T-helper 2 cell treated with Interferon-gamma antibody and Interleukin-4, amounts not matched to agents 5 μg/mL and 100 μg/mL, for 36 hours (primary cell): ENCODE data around the gene GFAP.
A peak's percentile ranks its signal among the peaks of the same experiment; 100 is the strongest.

ENCODE experiments used
- DNase-seq: peaks from one replicate; pipeline ENCODE4 v3.0.0; 2021; ENCODE audit warnings: low spot score
- H3K27ac Mint-ChIP-seq: one replicate; pipeline ENCODE4 v1.8.0; 2021; ENCODE audit warnings: mild to moderate bottlenecking, mixed read lengths
- H3K27me3 Mint-ChIP-seq: one replicate; pipeline ENCODE4 v1.8.0; 2021; ENCODE audit warnings: low read depth, mixed read lengths
- H3K36me3 Mint-ChIP-seq: one replicate; pipeline ENCODE4 v1.8.0; 2021; ENCODE audit warnings: low read depth, mixed read lengths
- H3K4me1 Mint-ChIP-seq: one replicate; pipeline ENCODE4 v1.8.0; 2021; ENCODE audit warnings: low read depth, mixed read lengths
- H3K4me3 Mint-ChIP-seq: one replicate; pipeline ENCODE4 v1.8.0; 2022; ENCODE audit warnings: mild to moderate bottlenecking, moderate library complexity, mixed read lengths
- H3K9me3 Mint-ChIP-seq: one replicate; pipeline ENCODE4 v1.8.0; 2021; ENCODE audit warnings: mixed read lengths

The GFAP gene

GRCh38 chr17:44887016-44887415, 28.3 kb downstream of the GFAP start:
- Mint-ChIP-seq H3K9me3 (no peaks in the 10 kb centered on the region), H3K27ac (no peak overlapping the region), H3K4me3 (no peak overlapping the region), H3K4me1 (peaks cover 4% of the 10 kb centered on the region), H3K36me3 (peaks cover 32% of the 10 kb centered on the region), H3K27me3 (no peaks in the 10 kb centered on the region)
- DNase-seq, result no peak

GRCh38 chr17:44884941-44885340, 30.4 kb downstream of the GFAP start:
- no peak for DNase-seq
- H3K4me3 Mint-ChIP-seq, result no peak overlapping the region
- no peaks in the 10 kb centered on the region for H3K27me3 Mint-ChIP-seq
- peaks cover 36% of the 10 kb centered on the region for H3K36me3 Mint-ChIP-seq
- no peaks in the 10 kb centered on the region for H3K4me1 Mint-ChIP-seq
- no peaks in the 10 kb centered on the region for H3K9me3 Mint-ChIP-seq
- no peak overlapping the region for H3K27ac Mint-ChIP-seq

- Mint-ChIP-seq H3K36me3 (peaks cover 56% of the 10 kb centered on the region), H3K4me3 (no peak overlapping the region), H3K27ac (no peak overlapping the region), H3K27me3 (no peaks in the 10 kb centered on the region), H3K9me3 (no peaks in the 10 kb centered on the region), H3K4me1 (no peaks in the 10 kb centered on the region)
- DNase-seq, result no peak
Measured at GRCh38 chr17:44881145-44881544, 34.2 kb downstream of the GFAP start.

GRCh38 chr17:44880062-44880461, 35.2 kb downstream of the GFAP start:
- Mint-ChIP-seq H3K4me3 (no peak overlapping the region), H3K27ac (no peak overlapping the region), H3K27me3 (no peaks in the 10 kb centered on the region), H3K36me3 (peaks cover 56% of the 10 kb centered on the region), H3K9me3 (no peaks in the 10 kb centered on the region), H3K4me1 (no peaks in the 10 kb centered on the region)
- DNase-seq, result no peak

GRCh38 chr17:44879376-44879775, 35.9 kb downstream of the GFAP start:
- no peaks in the 10 kb centered on the region for H3K4me1 Mint-ChIP-seq
- H3K27me3 Mint-ChIP-seq, result no peaks in the 10 kb centered on the region
- H3K4me3 Mint-ChIP-seq, result no peak overlapping the region
- H3K9me3 Mint-ChIP-seq, result no peaks in the 10 kb centered on the region
- peaks cover 52% of the 10 kb centered on the region for H3K36me3 Mint-ChIP-seq
- no peak for DNase-seq
- no peak overlapping the region for H3K27ac Mint-ChIP-seq

- Mint-ChIP-seq H3K27me3 (no peaks in the 10 kb centered on the region), H3K4me1 (no peaks in the 10 kb centered on the region), H3K36me3 (peaks cover 54% of the 10 kb centered on the region), H3K9me3 (no peaks in the 10 kb centered on the region), H3K27ac (no peak overlapping the region), H3K4me3 (no peak overlapping the region)
- no peak for DNase-seq
Measured at GRCh38 chr17:44878627-44879221, 36.6 kb downstream of the GFAP start.

GRCh38 chr17:44877121-44877520, 38.2 kb downstream of the GFAP start:
- no peak for DNase-seq
- Mint-ChIP-seq H3K9me3 (no peaks in the 10 kb centered on the region), H3K4me3 (no peak overlapping the region), H3K4me1 (no peaks in the 10 kb centered on the region), H3K27me3 (no peaks in the 10 kb centered on the region), H3K36me3 (peaks cover 49% of the 10 kb centered on the region), H3K27ac (no peak overlapping the region)

- Mint-ChIP-seq H3K4me1 (no peaks in the 10 kb centered on the region), H3K4me3 (no peak overlapping the region), H3K9me3 (no peaks in the 10 kb centered on the region), H3K27me3 (no peaks in the 10 kb centered on the region), H3K36me3 (peaks cover 53% of the 10 kb centered on the region), H3K27ac (no peak overlapping the region)
- no peak for DNase-seq
Measured at GRCh38 chr17:44875761-44876160, 39.5 kb downstream of the GFAP start.

GRCh38 chr17:44872131-44872768, 43.0 kb downstream of the GFAP start:
- H3K9me3 Mint-ChIP-seq, result no peaks in the 10 kb centered on the region
- H3K27me3 Mint-ChIP-seq, result no peaks in the 10 kb centered on the region
- H3K4me3 Mint-ChIP-seq, result no peak overlapping the region
- H3K4me1 Mint-ChIP-seq, result no peaks in the 10 kb centered on the region
- H3K27ac Mint-ChIP-seq, result no peak overlapping the region
- peaks cover 40% of the 10 kb centered on the region for H3K36me3 Mint-ChIP-seq
- DNase-seq, result no peak

- Mint-ChIP-seq H3K27me3 (no peaks in the 10 kb centered on the region), H3K4me3 (no peak overlapping the region), H3K9me3 (no peaks in the 10 kb centered on the region), H3K36me3 (peaks cover 37% of the 10 kb centered on the region), H3K4me1 (no peaks in the 10 kb centered on the region), H3K27ac (no peak overlapping the region)
- DNase-seq, result no peak
Measured at GRCh38 chr17:44871556-44871955, 43.7 kb downstream of the GFAP start.

GRCh38 chr17:44867841-44868240, 47.5 kb downstream of the GFAP start:
- Mint-ChIP-seq H3K4me3 (no peak overlapping the region), H3K27me3 (no peaks in the 10 kb centered on the region), H3K36me3 (peaks cover 51% of the 10 kb centered on the region), H3K4me1 (no peaks in the 10 kb centered on the region), H3K9me3 (no peaks in the 10 kb centered on the region), H3K27ac (no peak overlapping the region)
- DNase-seq, result no peak

- H3K9me3 Mint-ChIP-seq, result no peaks in the 10 kb centered on the region
- H3K27ac Mint-ChIP-seq, result no peak overlapping the region
- H3K4me3 Mint-ChIP-seq, result no peak overlapping the region
- no peaks in the 10 kb centered on the region for H3K4me1 Mint-ChIP-seq
- peaks cover 47% of the 10 kb centered on the region for H3K36me3 Mint-ChIP-seq
- H3K27me3 Mint-ChIP-seq, result no peaks in the 10 kb centered on the region
- no peak for DNase-seq
Measured at GRCh38 chr17:44865931-44866330, 49.4 kb downstream of the GFAP start.

- no peak overlapping the region for H3K4me3 Mint-ChIP-seq
- DNase-seq, result peak; percentile 50
- H3K27me3 Mint-ChIP-seq, result no peaks in the 10 kb centered on the region
- H3K9me3 Mint-ChIP-seq, result no peaks in the 10 kb centered on the region
- H3K27ac Mint-ChIP-seq, result no peak overlapping the region
- peaks cover 51% of the 10 kb centered on the region for H3K36me3 Mint-ChIP-seq
- H3K4me1 Mint-ChIP-seq, result no peaks in the 10 kb centered on the region
Measured at GRCh38 chr17:44865231-44865660, 50.1 kb downstream of the GFAP start.

GRCh38 chr17:44864831-44865230, 50.5 kb downstream of the GFAP start:
- Mint-ChIP-seq H3K27ac (no peak overlapping the region), H3K9me3 (no peaks in the 10 kb centered on the region), H3K36me3 (peaks cover 51% of the 10 kb centered on the region), H3K27me3 (no peaks in the 10 kb centered on the region), H3K4me1 (no peaks in the 10 kb centered on the region), H3K4me3 (no peak overlapping the region)
- DNase-seq, result no peak
